Body of pancreas (tissue), 4 donors: Measurements from ENCODE around the gene ZNF497. TPM values are rescaled to one million over a fixed set of nuclear protein-coding genes. Genes with fewer than 3 reads are reported as not detected.
"Not testable (repeated sequence)": the region's sequence is repeated elsewhere in the genome, so short reads cannot be mapped to it uniquely, and the experiment has no call there.

Source experiments
- ATAC-seq: fragments of 150-250 bp; one replicate; pipeline ENCODE4 v1.9.1; 2016
- DNase-seq, 4 donors: peaks; one replicate each; pipeline ENCODE4 v3.0.0-alpha.2; 2019
- H3K27ac ChIP-seq, 4 donors: fragments of 200-600 bp; sonication (generic); 1 replicate in 3 of 4; 2 replicates in 1 of 4; pipeline versions ENCODE4 v1.5.1 to v1.6.1; 2016 to 2019; ENCODE audit warnings: mild to moderate bottlenecking in 1 of 4, mixed read lengths in 1 of 4, moderate library complexity in 1 of 4
- H3K27me3 ChIP-seq, 2 donors: fragments of 200-600 bp; sonication (generic); one replicate each; pipeline ENCODE4 v1.6.0; 2016; ENCODE audit warnings: mild to moderate bottlenecking in 1 of 2
- H3K36me3 ChIP-seq, 2 donors: fragments of 200-600 bp; sonication (generic); replicated peaks in 1 of 2; 2 replicates each; pipeline ENCODE4 v1.5.1; 2016; ENCODE audit warnings: low read depth in 2 of 2; ENCODE audit not compliant: insufficient read depth in 1 of 2
- H3K4me1 ChIP-seq: fragments of 200-600 bp; sonication (generic); one replicate; pipeline ENCODE4 v1.6.0; 2016
- H3K4me3 ChIP-seq, 2 donors: fragments of 200-600 bp; sonication (generic); 1 replicate in 1 of 2; 2 replicates in 1 of 2; pipeline ENCODE4 v1.5.1; 2016 to 2019
- H3K9me3 ChIP-seq, 3 donors: fragments of 200-600 bp; sonication (generic); 1 replicate in 2 of 3; 2 replicates in 1 of 3; pipeline ENCODE4 v1.5.1; 2016
- CTCF ChIP-seq, 7 experiments: fragments of 450-650 bp in 4 of 7; fragments of 200-600 bp in 3 of 7; sonication (generic) in 3 of 7; IDR thresholded peaks; one replicate each; pipeline ENCODE4 v1.5.1; 2016 to 2019; ENCODE audit warnings: antibody characterized with exemption in 7 of 7
- POLR2A ChIP-seq, 3 donors: fragments of 450-650 bp; IDR thresholded peaks; one replicate each; pipeline ENCODE4 v1.6.1; 2016; ENCODE audit warnings: antibody characterized with exemption in 3 of 3, mild to moderate bottlenecking in 2 of 3
- WGBS, 2 donors: methylation state at CpG; one replicate each; pipeline ENCODE4 v1.1.5; 2017; 5-methylcytosine and 5-hydroxymethylcytosine counted together
- intact Hi-C: fragments of 100-400 bp; cut with DNase I; formaldehyde crosslinking; loops from one replicate; pipeline ENCODE4 v1.15.1; 2023
- microRNA-seq, 2 donors: library from miRNA; unstranded; fragments of <30 nt; microRNA quantifications; one replicate each; pipeline ENCODE4, GENCODE V29; 2016; ENCODE audit warnings: borderline number of aligned reads in 2 of 2, borderline replicate concordance in 2 of 2
- small RNA-seq: library from RNA; depleted of rRNA; stranded (forward); fragments of <200 nt; gene quantifications from one replicate; pipeline ENCODE3, GENCODE V24; 2016
- total RNA-seq, 2 donors: library from RNA; depleted of rRNA; stranded (reverse); fragments of >200 nt; gene quantifications; one replicate each; pipeline ENCODE4 v1.1.0, GENCODE V29; 2016

The ZNF497 gene
- total RNA-seq, 2 donors from 2014 or later: 4.6 to 4.7 TPM

GRCh38 chr19:58310685-58311084 is 51.9 kb downstream of the ZNF497 start:
- TF ChIP-seq CTCF (IDR thresholded peaks at IDR 0.05): peak in 5 of 7 experiments; percentile 10 to 37 (median 26)
- intact Hi-C loops, ATAC-seq, H3K9me3 ChIP-seq, H3K4me3 ChIP-seq, H3K27me3 ChIP-seq, H3K27ac ChIP-seq: not testable (repeated sequence)
- Histone ChIP-seq H3K36me3 (peaks cover 6 to 20% of the 10 kb centered on the region in 2 donors), H3K4me1 (peaks cover 15% of the 10 kb centered on the region)
- whole genome bisulfite sequencing, 2 donors: 69 to 72% methylated on average over 13 of the region's 13 CpGs
- DNase-seq: peak in 2 of 4 donors; percentile 13 to 22

- H3K4me3 ChIP-seq: no peak overlapping the region
- H3K27ac ChIP-seq: no peak overlapping the region
- H3K4me1 ChIP-seq: peaks cover 25% of the 10 kb centered on the region
- WGBS, 2 donors: 91 to 92% methylated on average over 4 of the region's 4 CpGs
- H3K27me3 ChIP-seq: no peaks in the 10 kb centered on the region
- intact Hi-C loops: no loop called here
- no peak for ATAC-seq
- no peak for TF ChIP-seq CTCF (IDR thresholded peaks at IDR 0.05)
- no peak for TF ChIP-seq POLR2A (IDR thresholded peaks at IDR 0.05)
- H3K36me3 ChIP-seq: peaks cover 6 to 11% of the 10 kb centered on the region in 2 donors
- DNase-seq: no peak
- H3K9me3 ChIP-seq: no peaks in the 10 kb centered on the region
Observed at GRCh38 chr19:58307736-58308135, 54.8 kb downstream of the ZNF497 start.

- DNase-seq (no peak), ATAC-seq (no peak)
- H3K9me3 ChIP-seq: no peaks in the 10 kb centered on the region
- TF ChIP-seq POLR2A (IDR thresholded peaks at IDR 0.05): no peak
- H3K4me3 ChIP-seq: peak overlapping the region; percentile 57 to 62
- 38 to 43% methylated on average over 12 of the region's 12 CpGs for WGBS, 2 donors
- intact Hi-C loops: no loop called here
- peaks cover 0 to 3% of the 10 kb centered on the region in 2 donors for H3K36me3 ChIP-seq
- H3K27me3 ChIP-seq: no peaks in the 10 kb centered on the region
- H3K27ac ChIP-seq: peak overlapping the region in 3 of 4 donors; percentile 59 to 87 (median 80)
- H3K4me1 ChIP-seq: peaks cover 25% of the 10 kb centered on the region
Observed at GRCh38 chr19:58305932-58306323, 56.6 kb downstream of the ZNF497 start.

- 0 to 1% methylated on average over 51 to 55 of the region's 55 CpGs for whole genome bisulfite sequencing, 2 donors
- DNase-seq (peak; percentile 94 to 97 (median 96)), ATAC-seq (peak; percentile 100)
- peaks cover 25% of the 10 kb centered on the region for H3K4me1 ChIP-seq
- TF ChIP-seq CTCF (IDR thresholded peaks at IDR 0.05) (peak in 6 of 7 experiments; percentile 16 to 66 (median 60)), POLR2A (IDR thresholded peaks at IDR 0.05) (peak; percentile 50 to 91 (median 87))
- peak within 1 kb of the TSS; percentile 59 to 87 (median 70) for H3K27ac ChIP-seq
- H3K9me3 ChIP-seq: no peaks in the 10 kb centered on the region
- intact Hi-C loops: no loop called here
- H3K4me3 ChIP-seq: peak within 1 kb of the TSS; percentile 57 to 62
- no peaks in the 10 kb centered on the region for H3K27me3 ChIP-seq
- H3K36me3 ChIP-seq: peaks cover 0 to 3% of the 10 kb centered on the region in 2 donors
Observed at GRCh38 chr19:58305065-58305931, 57.3 kb downstream of the ZNF497 start, which contains the start of gene ERVK3-1. ERVK3-1 (plus strand) TSS chr19:58305377; CDS start chr19:58312169, 6,792 bp downstream.

GRCh38 chr19:58304748-58305064 is 57.8 kb downstream of the ZNF497 start:
- H3K9me3 ChIP-seq: no peaks in the 10 kb centered on the region
- peaks cover 0 to 3% of the 10 kb centered on the region in 2 donors for H3K36me3 ChIP-seq
- H3K4me1 ChIP-seq: peaks cover 25% of the 10 kb centered on the region
- TF ChIP-seq CTCF (IDR thresholded peaks at IDR 0.05) (no peak), POLR2A (IDR thresholded peaks at IDR 0.05) (no peak)
- no peak overlapping the region for H3K4me3 ChIP-seq
- DNase-seq: no peak
- ATAC-seq: peak; percentile 10
- peak overlapping the region; percentile 11 to 87 (median 70) for H3K27ac ChIP-seq
- no peaks in the 10 kb centered on the region for H3K27me3 ChIP-seq
- intact Hi-C loops: no loop called here
- WGBS, 2 donors: 11 to 14% methylated on average over 7 of the region's 7 CpGs

Small RNA genes lying within 50 kb of the gene (microRNA-seq; reads per million reads assigned to microRNA genes)
- gene MIR4754: 0 reads per million in 2 donors
- 0 to 0.45 reads per million in 2 donors for gene MIR6806

Small RNA genes lying within 50 kb of the gene (small RNA-seq; reads per million reads assigned to genes)
- gene MIR4754: not detected
- gene MIR6806: not detected
- 1.6 reads per million, percentile 63 among the genes with 10 or more reads in this experiment for gene RNA5SP473

Other genes with a start within 250 kb of the ZNF497 start
- gene ZNF329, start 212.0 kb downstream of the ZNF497 start, total RNA-seq: 1 to 10 TPM; 2.6 to 4.6 TPM
- gene ZNF274, start 179.7 kb downstream of the ZNF497 start, total RNA-seq: 10 to 100 TPM; 15.6 to 31.6 TPM
- gene ZNF544, start 133.8 kb downstream of the ZNF497 start, total RNA-seq: 10 to 100 TPM in 1 of 2 donors, 1 to 10 TPM in 1; 9.9 to 17.1 TPM
- 1 to 10 TPM; 3.6 to 4.6 TPM for gene ZNF8, start 83.8 kb downstream of the ZNF497 start, total RNA-seq
- gene ERVK3-1, start 57.4 kb downstream of the ZNF497 start, total RNA-seq: 10 to 100 TPM; 39.6 to 54.2 TPM
- 1 to 10 TPM in 1 of 2 donors, under 1 TPM in 1; 0.99 to 3.1 TPM for gene ZSCAN22, start 35.8 kb downstream of the ZNF497 start, total RNA-seq
- gene A1BG, start 9.3 kb downstream of the ZNF497 start, total RNA-seq: 10 to 100 TPM in 1 of 2 donors, 1 to 10 TPM in 1; 6.2 to 11.5 TPM
- gene ZNF837, start 18.3 kb upstream of the ZNF497 start, total RNA-seq: 10 to 100 TPM in 1 of 2 donors, 1 to 10 TPM in 1; 7.3 to 15.2 TPM
- gene RPS5, start 24.5 kb upstream of the ZNF497 start, total RNA-seq: 1,000 to 10,000 TPM in 1 of 2 donors, 100 to 1,000 TPM in 1; 577 to 1,133 TPM
- gene RNF225, start 32.9 kb upstream of the ZNF497 start, total RNA-seq: not detected
- gene ZNF584, start 45.9 kb upstream of the ZNF497 start, total RNA-seq: 10 to 100 TPM in 1 of 2 donors, 1 to 10 TPM in 1; 4.9 to 11.5 TPM
- gene ZNF132, start 77.4 kb upstream of the ZNF497 start, total RNA-seq: 1 to 10 TPM; 3.4 to 5.9 TPM
- gene ZNF324B, start 88.9 kb upstream of the ZNF497 start, total RNA-seq: 1 to 10 TPM; 4.6 to 8.6 TPM
- 10 to 100 TPM in 1 of 2 donors, 1 to 10 TPM in 1; 9.9 to 13.2 TPM for gene ZNF324, start 104.3 kb upstream of the ZNF497 start, total RNA-seq
- 10 to 100 TPM in 1 of 2 donors, 1 to 10 TPM in 1; 8.2 to 10.4 TPM for gene ZNF446, start 113.6 kb upstream of the ZNF497 start, total RNA-seq
- 1 to 10 TPM; 5.4 to 9.9 TPM for gene SLC27A5, start 149.2 kb upstream of the ZNF497 start, total RNA-seq
- gene ZBTB45, start 157.1 kb upstream of the ZNF497 start, total RNA-seq: 10 to 100 TPM in 1 of 2 donors, 1 to 10 TPM in 1; 9.9 to 12.9 TPM
- gene TRIM28, start 181.3 kb upstream of the ZNF497 start, total RNA-seq: 100 to 1,000 TPM; 244 to 273 TPM
- gene CHMP2A, start 192.4 kb upstream of the ZNF497 start, total RNA-seq: 10 to 100 TPM; 22.7 to 66.4 TPM
- 10 to 100 TPM; 10.5 to 11.7 TPM for gene UBE2M, start 195.9 kb upstream of the ZNF497 start, total RNA-seq
- 10 to 100 TPM; 31.4 to 59.3 TPM for gene MZF1, start 210.6 kb upstream of the ZNF497 start, total RNA-seq